Tibial nerve (tissue), 4 donors: ENCODE data around the gene SDR42E2. TPM values are rescaled to one million over a fixed set of nuclear protein-coding genes. Genes with fewer than 3 reads are reported as not detected.
"Not testable (repeated sequence)": the region's sequence is repeated elsewhere in the genome, so short reads cannot be mapped to it uniquely, and the experiment has no call there.

ENCODE experiments used
- DNase-seq, 2 donors: peaks; one replicate each; pipeline ENCODE4 v3.0.0-alpha.2; 2019; ENCODE audit warnings: low spot score in 2 of 2
- H3K27ac ChIP-seq, 4 donors: fragments of 200-600 bp; sonication (generic) in 3 of 4; one replicate each; pipeline ENCODE4 v1.5.1; 2017 to 2019; ENCODE audit warnings: mild to moderate bottlenecking in 1 of 4
- H3K27me3 ChIP-seq, 2 donors: fragments of 200-600 bp; sonication (generic) in 1 of 2; one replicate each; pipeline versions ENCODE4 v1.5.1 to v1.6.0; 2017 to 2019
- H3K36me3 ChIP-seq, 3 donors: fragments of 200-600 bp; sonication (generic); one replicate each; pipeline ENCODE4 v1.5.1; 2018 to 2019
- H3K4me1 ChIP-seq, 4 donors: fragments of 200-600 bp; sonication (generic) in 3 of 4; one replicate each; pipeline ENCODE4 v1.5.1; 2017 to 2019
- H3K4me3 ChIP-seq, 4 donors: fragments of 200-600 bp; sonication (generic) in 3 of 4; one replicate each; pipeline ENCODE4 v1.5.1; 2017 to 2019; ENCODE audit warnings: mild to moderate bottlenecking in 1 of 4, moderate library complexity in 1 of 4
- H3K9me3 ChIP-seq, 4 donors: fragments of 200-600 bp; sonication (generic) in 3 of 4; one replicate each; pipeline ENCODE4 v1.5.1; 2017 to 2019
- CTCF ChIP-seq, 5 experiments: fragments of 200-600 bp in 3 of 5; fragments of 450-650 bp in 2 of 5; sonication (generic) in 3 of 5; IDR thresholded peaks; one replicate each; pipeline ENCODE4 v1.5.1; 2016 to 2019; ENCODE audit warnings: antibody characterized with exemption in 5 of 5, mild to moderate bottlenecking in 3 of 5, moderate library complexity in 2 of 5
- EP300 ChIP-seq, 2 donors: sonication (generic); formaldehyde crosslinking; IDR thresholded peaks; one replicate each; pipeline ENCODE4 v1.6.1; 2017; ENCODE audit warnings: antibody characterized with exemption in 2 of 2, mild to moderate bottlenecking in 1 of 2
- POLR2A ChIP-seq, 2 donors: fragments of 450-650 bp; IDR thresholded peaks; one replicate each; pipeline ENCODE4 v1.6.1; 2017; ENCODE audit warnings: antibody characterized with exemption in 2 of 2, mild to moderate bottlenecking in 2 of 2, moderate library complexity in 2 of 2
- WGBS, 2 donors: methylation state at CpG; one replicate each; pipeline ENCODE4 v1.1.5; 2018; 5-methylcytosine and 5-hydroxymethylcytosine counted together
- total RNA-seq, 4 donors: library from RNA; depleted of rRNA; stranded (reverse); fragments of >200 nt; gene quantifications; one replicate each; pipeline ENCODE4 v1.1.0, GENCODE V29; 2016

The SDR42E2 gene
- total RNA-seq, 4 donors from 2014 or later = not detected

GRCh38 chr16:22195695-22196558 is 33.6 kb downstream of the SDR42E2 start:
- Histone ChIP-seq H3K9me3 (no peaks in the 10 kb centered on the region), H3K4me1 (peaks cover 0 to 49% (median 27%) of the 10 kb centered on the region in 4 donors)
- whole genome bisulfite sequencing, 2 donors = 3 to 4% methylated on average over 39 of the region's 39 CpGs

DNA sequence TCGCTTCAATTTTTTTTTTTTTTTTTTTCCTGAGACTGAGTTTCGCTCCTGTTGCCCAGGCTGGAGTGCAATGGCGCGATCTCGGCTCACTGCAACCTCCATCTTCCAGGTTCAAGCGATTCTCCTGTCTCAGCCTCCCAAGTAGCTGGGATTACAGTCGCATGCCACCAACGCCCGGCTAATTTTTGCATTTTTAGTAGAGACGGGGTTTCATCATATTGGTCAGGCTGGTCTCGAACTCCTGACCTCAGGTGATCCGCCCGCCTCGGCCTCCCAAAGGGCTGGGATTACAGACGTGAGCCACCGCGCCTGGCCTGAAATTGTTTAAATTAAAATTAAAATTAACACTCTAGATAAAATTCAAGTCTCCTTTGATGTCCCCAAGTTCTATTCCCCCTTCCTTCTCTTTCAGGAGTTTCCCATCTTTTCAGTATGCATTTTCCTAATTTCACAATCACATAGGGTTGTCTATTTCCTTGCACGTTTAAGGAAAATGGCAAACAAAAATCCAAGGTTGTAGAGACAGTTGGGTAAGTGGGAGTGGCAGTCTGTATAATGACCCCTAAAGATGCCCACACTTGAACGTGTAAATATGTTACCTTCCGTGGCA is 34.4 kb downstream of the SDR42E2 start:
- WGBS, 2 donors = 47 to 48% methylated on average over 20 of the region's 20 CpGs
- Histone ChIP-seq H3K4me1 (peaks cover 0 to 49% (median 27%) of the 10 kb centered on the region in 4 donors), H3K4me3 (peak overlapping the region in 2 of 4 donors; percentile 55 to 64), H3K27ac (peak overlapping the region in 2 of 4 donors; percentile 6 to 99)
- not testable (repeated sequence) for H3K36me3 ChIP-seq, DNase-seq, H3K27me3 ChIP-seq, H3K9me3 ChIP-seq

More at GRCh38 chr16:22195695-22196558, 33.6 kb downstream of the SDR42E2 start:
- peak; percentile 91 to 95 for DNase-seq
- Histone ChIP-seq H3K27me3 (no peaks in the 10 kb centered on the region), H3K36me3 (no peaks in the 10 kb centered on the region), H3K4me3 (peak overlapping the region; percentile 37 to 66 (median 60)), H3K27ac (peak overlapping the region; percentile 82 to 99 (median 88))
- TF ChIP-seq EP300 (IDR thresholded peaks at IDR 0.05) (peak; percentile 86 to 89), CTCF (IDR thresholded peaks at IDR 0.05) (peak; percentile 79 to 96 (median 90)), POLR2A (IDR thresholded peaks at IDR 0.05) (peak; percentile 22 to 52)

GRCh38 chr16:22198547-22199293 is 36.4 kb downstream of the SDR42E2 start:
- 72 to 76% methylated on average over 7 of the region's 7 CpGs for WGBS, 2 donors
- Histone ChIP-seq H3K4me1 (peaks cover 0 to 31% (median 13%) of the 10 kb centered on the region in 4 donors), H3K27me3 (no peaks in the 10 kb centered on the region), H3K9me3 (no peaks in the 10 kb centered on the region), H3K36me3 (no peaks in the 10 kb centered on the region), H3K4me3 (no peak overlapping the region), H3K27ac (peak overlapping the region; percentile 37 to 96 (median 70))
- DNase-seq = no peak
- TF ChIP-seq POLR2A (IDR thresholded peaks at IDR 0.05) (no peak), CTCF (IDR thresholded peaks at IDR 0.05) (no peak), EP300 (IDR thresholded peaks at IDR 0.05) (no peak)

GRCh38 chr16:22202261-22202637 is 39.9 kb downstream of the SDR42E2 start:
- Histone ChIP-seq H3K27ac (no peak overlapping the region), H3K27me3 (no peaks in the 10 kb centered on the region), H3K4me1 (peaks cover 0 to 28% (median 11%) of the 10 kb centered on the region in 4 donors), H3K9me3 (no peaks in the 10 kb centered on the region), H3K4me3 (no peak overlapping the region), H3K36me3 (no peaks in the 10 kb centered on the region)
- no peak for DNase-seq
- TF ChIP-seq POLR2A (IDR thresholded peaks at IDR 0.05) (no peak), CTCF (IDR thresholded peaks at IDR 0.05) (no peak), EP300 (IDR thresholded peaks at IDR 0.05) (no peak)
- WGBS, 2 donors = 89 to 94% methylated on average over 6 of the region's 6 CpGs

DNA sequence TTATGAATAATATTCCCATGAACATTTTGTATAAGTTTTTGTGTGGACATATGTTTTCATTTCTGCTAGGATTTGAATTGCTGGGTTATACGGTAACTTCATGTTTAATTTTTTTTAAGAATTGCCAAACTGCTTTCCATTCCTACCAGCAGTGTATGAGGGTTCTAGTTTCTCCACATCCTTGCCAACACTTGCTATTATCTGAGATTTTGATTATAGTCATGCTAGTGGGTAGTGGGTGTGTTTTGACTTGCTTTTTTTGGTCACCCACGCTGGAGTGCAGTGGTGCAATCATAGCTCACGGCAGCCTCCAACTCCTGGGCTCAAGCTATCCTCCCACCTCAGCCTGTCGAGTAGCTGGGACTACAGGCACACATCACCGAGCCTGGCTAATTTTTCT is 40.8 kb downstream of the SDR42E2 start:
- DNase-seq = no peak
- Histone ChIP-seq H3K4me3 (no peak overlapping the region), H3K27ac (no peak overlapping the region), H3K27me3 (no peaks in the 10 kb centered on the region), H3K4me1 (peaks cover 0 to 36% (median 18%) of the 10 kb centered on the region in 4 donors), H3K36me3 (no peaks in the 10 kb centered on the region), H3K9me3 (no peaks in the 10 kb centered on the region)
- WGBS, 2 donors = 85 to 89% methylated on average over 5 of the region's 5 CpGs
- TF ChIP-seq EP300 (IDR thresholded peaks at IDR 0.05) = no peak
- no peak for TF ChIP-seq CTCF (IDR thresholded peaks at IDR 0.05)
- no peak for TF ChIP-seq POLR2A (IDR thresholded peaks at IDR 0.05)
